Caki2 (cell line): Measurements from ENCODE around the gene TDRD6. TPM values are rescaled to one million over a fixed set of nuclear protein-coding genes. Genes with fewer than 3 reads are reported as not detected.
"Not testable (repeated sequence)": the region's sequence is repeated elsewhere in the genome, so short reads cannot be mapped to it uniquely, and the experiment has no call there.

Source experiments
- DNase-seq: peaks from one replicate; pipeline ENCODE4 v3.0.0-alpha.2; 2015; ENCODE audit warnings: low read depth
- in situ Hi-C: cut with HindIII; loops from 2 replicates; pipeline ENCODE4 v1.10.0; 2016; ENCODE audit warnings: low sequenced_read_pairs, low pct_unique_long_range_greater_than_20kb, mixed read lengths
- total RNA-seq: library from RNA; depleted of rRNA; stranded (reverse); fragments of >200 nt; shearing (Covaris generic); gene quantifications from 2 replicates; pipeline ENCODE4 v1.2.3, GENCODE V29; 2014; ENCODE audit warnings: low replicate concordance; rRNA removed

TDRD6 gene
- total RNA-seq, 1 experiment from 2014 or later, result not detected

GRCh38 chr6:46733341-46733801 is 45.7 kb downstream of the TDRD6 start:
- in situ Hi-C loops, result no loop called here
- DNase-seq, result no peak

GRCh38 chr6:46734867-46735719 is 47.4 kb downstream of the TDRD6 start, which contains the start of gene PLA2G7:
Gene PLA2G7 (minus strand): TSS chr6:46735375. CDS start chr6:46722891, 12,484 bp downstream.
- peak; percentile 18 for DNase-seq

GRCh38 chr6:46735720-46736031 is 48.0 kb downstream of the TDRD6 start:
- in situ Hi-C loops, result no loop called here

More at GRCh38 chr6:46734867-46735719, 47.4 kb downstream of the TDRD6 start, which contains the start of gene PLA2G7:
- in situ Hi-C loops, result no loop called here

GRCh38 chr6:46736906-46737305 is 49.2 kb downstream of the TDRD6 start:
- in situ Hi-C loops, result no loop called here

More at GRCh38 chr6:46735720-46736031, 48.0 kb downstream of the TDRD6 start:
- DNase-seq, result no peak

GRCh38 chr6:46741482-46741881 is 53.8 kb downstream of the TDRD6 start:
- no peak for DNase-seq
- in situ Hi-C loops, result no loop called here

More at GRCh38 chr6:46736906-46737305, 49.2 kb downstream of the TDRD6 start:
- DNase-seq, result no peak

GRCh38 chr6:46741910-46742309 is 54.2 kb downstream of the TDRD6 start:
- in situ Hi-C loops, result no loop called here

GRCh38 chr6:46743425-46744158 is 55.9 kb downstream of the TDRD6 start:
- no peak for DNase-seq
- in situ Hi-C loops, result no loop called here

More at GRCh38 chr6:46741910-46742309, 54.2 kb downstream of the TDRD6 start:
- DNase-seq, result no peak

- not testable (repeated sequence) for DNase-seq
These were observed 56.6 kb downstream of the TDRD6 start for GRCh38 chr6:46744159-46744725.

GRCh38 chr6:46745973-46746372 is 58.3 kb downstream of the TDRD6 start:
- in situ Hi-C loops, result no loop called here
- no peak for DNase-seq

More at GRCh38 chr6:46744159-46744725, 56.6 kb downstream of the TDRD6 start:
- in situ Hi-C loops, result not testable (repeated sequence)

- in situ Hi-C loops, result no loop called here
- no peak for DNase-seq
These were observed 59.0 kb downstream of the TDRD6 start, which contains the start of gene ANKRD66 for GRCh38 chr6:46746696-46747095. Gene ANKRD66 (plus strand): TSS chr6:46746933. CDS start chr6:46751949, 5,016 bp downstream.

- in situ Hi-C loops, result no loop called here
These were observed 61.3 kb downstream of the TDRD6 start for GRCh38 chr6:46748940-46749503.

GRCh38 chr6:46749731-46750130 is 62.0 kb downstream of the TDRD6 start:
- DNase-seq, result no peak
- in situ Hi-C loops, result no loop called here

More at GRCh38 chr6:46748940-46749503, 61.3 kb downstream of the TDRD6 start:
- no peak for DNase-seq

GRCh38 chr6:46751658-46752057 is 64.0 kb downstream of the TDRD6 start:
- in situ Hi-C loops, result no loop called here
- DNase-seq, result no peak

Other genes with a start within 250 kb of the TDRD6 start
- gene RCAN2, start 196.4 kb upstream of the TDRD6 start, total RNA-seq, result 1.8 TPM in 1 of 2 replicates, not detected in the other
- 0.95 and 8.9 TPM in 2 replicates for gene CYP39A1, start 35.1 kb upstream of the TDRD6 start, total RNA-seq
- gene SLC25A27, start 34.9 kb upstream of the TDRD6 start, total RNA-seq, result 4.6 and 7.6 TPM in 2 replicates
- gene PLA2G7, start 47.5 kb downstream of the TDRD6 start, total RNA-seq, result 0.44 TPM in 1 of 2 replicates, not detected in the other
- not detected in 2 replicates for gene ANKRD66, start 59.0 kb downstream of the TDRD6 start, total RNA-seq
- not detected in 2 replicates for gene MEP1A, start 105.5 kb downstream of the TDRD6 start, total RNA-seq
- not detected in 2 replicates for gene ADGRF5, start 234.1 kb downstream of the TDRD6 start, total RNA-seq